ENCODE measurements around the gene DLX1.

DNA sequence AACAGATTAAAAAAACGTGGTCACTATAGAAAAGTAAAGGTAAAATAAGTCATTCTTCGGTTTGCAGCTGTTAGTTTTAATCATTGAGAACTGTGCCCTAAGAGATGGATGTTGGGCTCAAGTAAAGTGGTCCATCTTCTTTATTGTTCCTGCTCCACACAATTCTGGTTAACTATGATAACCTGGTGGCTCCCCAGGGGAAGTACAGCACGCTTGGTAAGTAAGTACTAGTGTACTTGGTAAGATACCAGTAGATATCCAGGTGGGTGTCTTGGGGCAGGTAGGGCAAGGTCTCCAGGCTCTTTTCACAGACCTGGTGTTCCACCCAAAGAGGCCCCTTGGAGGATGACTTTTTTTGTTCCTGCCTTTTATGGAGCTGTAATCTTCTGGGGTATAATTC, 49.0 kb downstream of the DLX1 start:
- TF ChIP-seq EZH2phosphoT487 (IDR thresholded peaks at IDR 0.05; ENCODE audit: borderline replicate concordance, low read length), result no peak
- TF ChIP-seq, protein P1, sequence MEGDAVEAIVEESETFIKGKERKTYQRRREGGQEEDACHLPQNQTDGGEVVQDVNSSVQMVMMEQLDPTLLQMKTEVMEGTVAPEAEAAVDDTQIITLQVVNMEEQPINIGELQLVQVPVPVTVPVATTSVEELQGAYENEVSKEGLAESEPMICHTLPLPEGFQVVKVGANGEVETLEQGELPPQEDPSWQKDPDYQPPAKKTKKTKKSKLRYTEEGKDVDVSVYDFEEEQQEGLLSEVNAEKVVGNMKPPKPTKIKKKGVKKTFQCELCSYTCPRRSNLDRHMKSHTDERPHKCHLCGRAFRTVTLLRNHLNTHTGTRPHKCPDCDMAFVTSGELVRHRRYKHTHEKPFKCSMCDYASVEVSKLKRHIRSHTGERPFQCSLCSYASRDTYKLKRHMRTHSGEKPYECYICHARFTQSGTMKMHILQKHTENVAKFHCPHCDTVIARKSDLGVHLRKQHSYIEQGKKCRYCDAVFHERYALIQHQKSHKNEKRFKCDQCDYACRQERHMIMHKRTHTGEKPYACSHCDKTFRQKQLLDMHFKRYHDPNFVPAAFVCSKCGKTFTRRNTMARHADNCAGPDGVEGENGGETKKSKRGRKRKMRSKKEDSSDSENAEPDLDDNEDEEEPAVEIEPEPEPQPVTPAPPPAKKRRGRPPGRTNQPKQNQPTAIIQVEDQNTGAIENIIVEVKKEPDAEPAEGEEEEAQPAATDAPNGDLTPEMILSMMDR (IDR thresholded peaks at IDR 0.05; ENCODE audit: low read depth, low read length, poor library complexity, severe bottlenecking), result no peak

Data from DOHH2 (cell line).